Tibial nerve (tissue), 4 donors: ENCODE data around the gene MBD3L2B. TPM values are rescaled to one million over a fixed set of nuclear protein-coding genes. Genes with fewer than 3 reads are reported as not detected.

Experiments used
- DNase-seq, 2 donors: peaks; one replicate each; pipeline ENCODE4 v3.0.0-alpha.2; 2019; ENCODE audit warnings: low spot score in 2 of 2
- H3K27ac ChIP-seq, 4 donors: fragments of 200-600 bp; sonication (generic) in 3 of 4; one replicate each; pipeline ENCODE4 v1.5.1; 2017 to 2019; ENCODE audit warnings: mild to moderate bottlenecking in 1 of 4
- H3K27me3 ChIP-seq, 2 donors: fragments of 200-600 bp; sonication (generic) in 1 of 2; one replicate each; pipeline versions ENCODE4 v1.5.1 to v1.6.0; 2017 to 2019
- H3K36me3 ChIP-seq, 3 donors: fragments of 200-600 bp; sonication (generic); one replicate each; pipeline ENCODE4 v1.5.1; 2018 to 2019
- H3K4me1 ChIP-seq, 4 donors: fragments of 200-600 bp; sonication (generic) in 3 of 4; one replicate each; pipeline ENCODE4 v1.5.1; 2017 to 2019
- H3K4me3 ChIP-seq, 4 donors: fragments of 200-600 bp; sonication (generic) in 3 of 4; one replicate each; pipeline ENCODE4 v1.5.1; 2017 to 2019; ENCODE audit warnings: mild to moderate bottlenecking in 1 of 4, moderate library complexity in 1 of 4
- H3K9me3 ChIP-seq, 4 donors: fragments of 200-600 bp; sonication (generic) in 3 of 4; one replicate each; pipeline ENCODE4 v1.5.1; 2017 to 2019
- CTCF ChIP-seq, 5 experiments: fragments of 200-600 bp in 3 of 5; fragments of 450-650 bp in 2 of 5; sonication (generic) in 3 of 5; IDR thresholded peaks; one replicate each; pipeline ENCODE4 v1.5.1; 2016 to 2019; ENCODE audit warnings: antibody characterized with exemption in 5 of 5, mild to moderate bottlenecking in 3 of 5, moderate library complexity in 2 of 5
- EP300 ChIP-seq, 2 donors: sonication (generic); formaldehyde crosslinking; IDR thresholded peaks; one replicate each; pipeline ENCODE4 v1.6.1; 2017; ENCODE audit warnings: antibody characterized with exemption in 2 of 2, mild to moderate bottlenecking in 1 of 2
- POLR2A ChIP-seq, 2 donors: fragments of 450-650 bp; IDR thresholded peaks; one replicate each; pipeline ENCODE4 v1.6.1; 2017; ENCODE audit warnings: antibody characterized with exemption in 2 of 2, mild to moderate bottlenecking in 2 of 2, moderate library complexity in 2 of 2
- WGBS, 2 donors: methylation state at CpG; one replicate each; pipeline ENCODE4 v1.1.5; 2018; 5-methylcytosine and 5-hydroxymethylcytosine counted together
- total RNA-seq, 4 donors: library from RNA; depleted of rRNA; stranded (reverse); fragments of >200 nt; gene quantifications; one replicate each; pipeline ENCODE4 v1.1.0, GENCODE V29; 2016

The MBD3L2B gene
- total RNA-seq, 4 donors from 2014 or later: not detected

GRCh38 chr19:6987850-6988249, 33.4 kb downstream of the MBD3L2B start:
- 47 to 56% methylated on average over 4 of the region's 4 CpGs for WGBS, 2 donors
- H3K4me3 ChIP-seq: no peak overlapping the region
- no peaks in the 10 kb centered on the region for H3K36me3 ChIP-seq
- DNase-seq: no peak
- no peak for TF ChIP-seq POLR2A (IDR thresholded peaks at IDR 0.05)
- no peaks in the 10 kb centered on the region for H3K27me3 ChIP-seq
- H3K27ac ChIP-seq: no peak overlapping the region
- no peaks in the 10 kb centered on the region for H3K4me1 ChIP-seq
- H3K9me3 ChIP-seq: peaks cover 0 to 39% (median 3%) of the 10 kb centered on the region in 4 donors

GRCh38 chr19:6983448-6983847, 37.8 kb downstream of the MBD3L2B start:
- Histone ChIP-seq H3K9me3 (peaks cover 0 to 42% (median 3%) of the 10 kb centered on the region in 4 donors), H3K4me3 (no peak overlapping the region), H3K4me1 (no peaks in the 10 kb centered on the region), H3K27ac (no peak overlapping the region), H3K36me3 (no peaks in the 10 kb centered on the region), H3K27me3 (no peaks in the 10 kb centered on the region)
- TF ChIP-seq EP300 (IDR thresholded peaks at IDR 0.05) (no peak), POLR2A (IDR thresholded peaks at IDR 0.05) (no peak), CTCF (IDR thresholded peaks at IDR 0.05) (no peak)
- no peak for DNase-seq

- Histone ChIP-seq H3K27me3 (no peaks in the 10 kb centered on the region), H3K4me3 (no peak overlapping the region), H3K36me3 (no peaks in the 10 kb centered on the region), H3K9me3 (peaks cover 0 to 39% (median 6%) of the 10 kb centered on the region in 4 donors), H3K27ac (no peak overlapping the region), H3K4me1 (no peaks in the 10 kb centered on the region)
- DNase-seq: no peak
- TF ChIP-seq EP300 (IDR thresholded peaks at IDR 0.05) (no peak), CTCF (IDR thresholded peaks at IDR 0.05) (no peak)
- 69 to 77% methylated on average over 3 of the region's 3 CpGs for WGBS, 2 donors
Measured at GRCh38 chr19:6979399-6979798, 41.8 kb downstream of the MBD3L2B start.

- no peak for TF ChIP-seq CTCF (IDR thresholded peaks at IDR 0.05)
- no peak for TF ChIP-seq POLR2A (IDR thresholded peaks at IDR 0.05)
- TF ChIP-seq EP300 (IDR thresholded peaks at IDR 0.05): no peak
- Histone ChIP-seq H3K36me3 (no peaks in the 10 kb centered on the region), H3K27me3 (no peaks in the 10 kb centered on the region), H3K27ac (no peak overlapping the region), H3K9me3 (peaks cover 0 to 26% (median 3%) of the 10 kb centered on the region in 4 donors), H3K4me3 (no peak overlapping the region), H3K4me1 (no peaks in the 10 kb centered on the region)
- DNase-seq: no peak
- WGBS, 2 donors: 81 to 84% methylated on average over 5 of the region's 5 CpGs
Measured at GRCh38 chr19:6976197-6976596, 45.0 kb downstream of the MBD3L2B start.

- Histone ChIP-seq H3K4me1 (no peaks in the 10 kb centered on the region), H3K27ac (no peak overlapping the region), H3K36me3 (no peaks in the 10 kb centered on the region), H3K4me3 (no peak overlapping the region), H3K9me3 (peaks cover 0 to 12% (median 0%) of the 10 kb centered on the region in 4 donors), H3K27me3 (no peaks in the 10 kb centered on the region)
- no peak for DNase-seq
- WGBS, 2 donors: 81 to 100% methylated on average over 1 of the region's 1 CpG
- no peak for TF ChIP-seq CTCF (IDR thresholded peaks at IDR 0.05)
Measured at GRCh38 chr19:6971366-6971765, 49.9 kb downstream of the MBD3L2B start.

- H3K9me3 ChIP-seq: peaks cover 0 to 10% (median 0%) of the 10 kb centered on the region in 4 donors
- TF ChIP-seq EP300 (IDR thresholded peaks at IDR 0.05) (no peak), CTCF (IDR thresholded peaks at IDR 0.05) (no peak), POLR2A (IDR thresholded peaks at IDR 0.05) (no peak)
- H3K4me1 ChIP-seq: no peaks in the 10 kb centered on the region
- 72 to 77% methylated on average over 5 of the region's 5 CpGs for WGBS, 2 donors
- H3K36me3 ChIP-seq: no peaks in the 10 kb centered on the region
- DNase-seq: no peak
- H3K4me3 ChIP-seq: no peak overlapping the region
- H3K27ac ChIP-seq: no peak overlapping the region
- H3K27me3 ChIP-seq: no peaks in the 10 kb centered on the region
Measured at GRCh38 chr19:6970443-6970842, 50.8 kb downstream of the MBD3L2B start.
